Activated CD8-positive, alpha-beta memory T cell treated with anti-CD3 and anti-CD28 coated beads, Interleukin-2, amount 50 U/mL, for 4 hours (primary cell): Measurements from ENCODE around the gene WSB1.

Source experiments
- DNase-seq: peaks from one replicate; pipeline ENCODE4 v3.0.0-alpha.2; 2020

Gene WSB1

DNA sequence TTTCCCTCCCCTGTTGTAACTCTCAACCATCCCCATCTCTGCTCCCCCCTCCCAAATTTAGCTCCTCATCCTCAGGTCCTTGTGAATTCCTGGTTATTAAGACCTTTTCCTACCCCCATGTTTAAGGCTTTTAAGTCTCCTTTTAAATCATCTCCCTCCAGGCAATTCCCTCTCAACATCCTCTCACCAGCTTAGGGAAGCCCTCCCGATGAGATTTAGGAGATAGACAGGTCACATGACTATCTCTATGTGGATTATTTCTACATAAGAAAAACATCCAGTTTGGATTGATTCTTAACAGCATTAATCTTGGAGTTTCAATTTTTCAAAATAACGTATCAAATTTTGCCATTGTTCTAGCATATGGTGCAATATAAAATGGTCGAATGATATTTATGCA, 12.5 kb upstream of the WSB1 start:
- DNase-seq: no peak

DNA sequence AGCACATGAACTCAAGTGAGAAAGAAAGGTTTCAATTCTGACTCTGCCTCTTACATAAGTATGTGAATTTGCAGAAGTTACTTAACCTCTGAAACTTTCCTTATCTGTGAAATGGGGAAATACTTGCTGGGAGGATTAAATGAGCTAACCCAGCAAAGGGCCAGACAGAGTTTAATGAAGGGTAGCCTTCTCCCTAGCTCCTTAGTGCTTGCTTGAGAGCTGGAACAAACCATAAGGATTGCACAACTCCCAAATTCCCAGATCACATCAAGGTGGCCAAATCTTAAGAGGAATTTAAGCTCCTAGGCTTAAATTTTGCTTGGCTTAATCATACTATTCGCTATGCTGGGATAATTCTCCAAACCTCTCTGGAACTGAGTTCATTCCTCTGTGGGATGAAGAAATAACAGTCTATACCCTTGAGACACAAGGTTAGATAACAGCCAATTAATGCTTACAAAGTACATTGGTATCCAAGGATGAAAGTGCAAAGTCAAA, 11.8 kb upstream of the WSB1 start:
- DNase-seq: no peak

GRCh38 chr17:27283060-27283459, 10.9 kb upstream of the WSB1 start:
- no peak for DNase-seq

DNA sequence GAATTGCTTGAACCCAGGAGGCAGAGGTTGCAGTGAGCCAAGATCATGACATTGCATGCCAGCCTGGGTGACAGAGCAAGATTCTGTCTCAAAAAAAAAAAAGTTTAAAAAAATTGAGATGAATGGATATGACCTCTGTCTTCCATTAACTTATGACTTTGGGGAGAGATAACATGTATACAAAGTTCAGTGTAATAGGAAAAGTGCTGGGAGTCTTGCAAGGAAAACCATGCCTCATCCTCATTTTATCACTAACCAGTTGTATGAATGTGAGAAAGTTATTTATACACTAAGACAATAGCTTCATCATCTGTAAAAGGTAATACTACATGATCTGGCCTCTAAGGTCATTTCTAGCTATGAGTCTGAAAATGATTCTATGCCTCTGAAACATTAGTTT, 10.2 kb upstream of the WSB1 start:
- DNase-seq: no peak

- DNase-seq: no peak
Observed at GRCh38 chr17:27284811-27285415, 9.0 kb upstream of the WSB1 start.

DNA sequence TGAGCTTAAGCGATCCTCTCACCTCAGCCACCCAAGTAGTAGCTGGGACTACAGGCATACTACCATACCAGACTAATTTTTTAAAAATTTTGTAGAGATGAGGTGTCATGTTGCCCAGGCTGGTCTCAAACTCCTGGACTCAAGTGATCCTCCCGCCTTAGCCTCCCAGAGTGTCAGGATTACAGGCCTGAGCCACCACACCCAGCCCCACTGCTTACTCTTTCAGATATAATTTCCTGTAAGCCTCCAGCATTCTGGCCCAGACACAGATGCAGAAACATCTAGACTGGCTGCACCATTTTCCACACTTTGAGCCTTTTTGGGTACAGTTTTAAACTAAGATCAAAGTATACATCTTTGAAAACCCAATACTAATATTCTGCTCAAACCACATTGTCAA, 8.4 kb upstream of the WSB1 start:
- DNase-seq: no peak

- no peak for DNase-seq
Observed at GRCh38 chr17:27288183-27288582, 5.7 kb upstream of the WSB1 start.

- DNase-seq: no peak
Observed at GRCh38 chr17:27289856-27290255, 4.1 kb upstream of the WSB1 start.

DNA sequence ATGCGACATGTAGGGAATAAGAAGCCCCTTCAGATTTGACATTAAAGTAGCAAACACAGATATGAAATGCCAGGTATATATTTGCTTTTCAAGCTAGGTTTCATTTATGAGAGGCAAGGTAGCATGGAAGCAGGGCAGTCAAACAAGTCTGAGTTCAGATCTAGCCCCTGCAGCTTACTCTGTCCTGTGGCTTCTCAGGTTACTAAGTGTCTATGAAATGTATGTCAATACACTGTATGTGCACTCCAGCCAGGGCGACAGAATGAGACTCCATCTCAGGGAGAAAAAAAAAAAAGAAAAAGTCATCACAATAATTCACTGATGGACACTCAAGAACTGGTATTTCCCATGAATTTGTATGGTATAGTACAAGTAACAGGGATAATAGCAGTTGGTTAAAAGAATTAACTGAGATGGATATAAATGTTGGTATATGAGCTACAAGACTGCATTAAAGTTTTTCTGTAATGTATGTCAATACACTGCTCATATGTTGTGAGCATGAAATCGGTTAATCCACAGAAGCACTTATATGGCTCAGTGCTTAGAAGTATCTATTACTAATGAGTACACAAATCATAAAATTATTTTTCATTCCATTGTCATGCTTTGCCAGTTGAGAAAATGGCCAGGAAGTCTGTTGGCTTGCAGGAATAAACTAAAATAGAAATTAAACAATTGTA, 2.9 kb upstream of the WSB1 start:
- DNase-seq: no peak

DNA sequence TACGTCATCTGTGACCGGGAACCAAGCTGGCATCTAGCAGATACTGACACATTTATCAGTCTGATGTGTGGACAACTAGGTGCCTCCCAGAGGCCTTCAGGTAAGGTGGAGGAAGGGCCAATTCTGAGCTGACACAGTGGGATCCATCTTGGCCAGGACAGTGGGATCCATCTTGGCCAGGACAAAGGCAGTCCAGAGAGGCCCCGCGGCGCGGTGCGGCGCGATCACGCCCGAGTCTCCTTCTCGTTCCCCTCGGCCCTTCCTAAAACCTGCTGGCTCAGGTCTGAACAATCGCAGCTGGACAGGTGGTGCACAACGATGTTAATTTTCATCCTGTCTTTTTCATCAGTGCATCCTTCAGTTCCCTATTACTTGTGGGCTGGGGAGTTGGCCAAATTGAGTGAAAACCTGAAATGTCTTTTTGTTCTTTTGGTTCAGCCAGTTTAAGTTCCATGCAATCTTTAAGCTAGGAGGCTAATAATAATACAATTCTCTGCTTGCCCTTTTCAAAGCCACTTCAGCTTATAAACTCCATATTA, 486 bp upstream of the WSB1 start:
- peak; percentile 16 for DNase-seq

- peak; percentile 39 for DNase-seq
Observed at GRCh38 chr17:27294689-27295630, 1.0 kb downstream of the WSB1 start.

GRCh38 chr17:27295945-27296344, 2.0 kb downstream of the WSB1 start:
- no peak for DNase-seq

GRCh38 chr17:27296428-27296979, 2.6 kb downstream of the WSB1 start:
- no peak for DNase-seq

DNA sequence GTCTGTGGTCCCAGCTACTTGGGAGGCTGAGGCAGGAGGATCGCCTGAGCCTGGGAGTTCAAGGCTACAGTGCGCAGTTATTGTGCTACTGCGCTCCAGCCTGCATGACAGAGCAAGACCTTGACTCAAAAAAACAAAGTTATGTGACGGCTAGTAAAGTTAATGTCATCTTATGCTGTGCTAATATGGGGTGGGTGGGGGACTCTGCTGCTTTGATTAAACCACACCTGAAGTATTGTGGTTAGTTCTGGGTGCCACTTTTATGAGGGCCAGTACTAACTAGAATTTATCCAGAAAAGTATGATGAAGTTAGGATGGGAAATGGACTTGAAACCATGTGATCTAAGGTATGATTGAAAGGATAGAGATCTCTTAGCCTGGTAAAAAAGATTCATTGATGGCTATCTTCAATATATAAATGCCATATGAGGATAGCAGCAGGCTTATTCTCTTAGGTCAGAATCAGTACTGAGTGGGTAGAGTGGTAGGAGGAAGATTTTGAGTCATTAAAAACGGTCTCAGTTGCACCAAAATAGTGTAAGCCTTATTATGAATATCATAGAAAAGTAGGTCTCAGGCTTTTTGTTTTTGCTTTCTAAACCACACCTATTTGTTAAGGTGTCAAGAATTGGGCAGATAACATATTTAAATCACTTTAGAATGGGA, 5.6 kb downstream of the WSB1 start:
- no peak for DNase-seq

DNA sequence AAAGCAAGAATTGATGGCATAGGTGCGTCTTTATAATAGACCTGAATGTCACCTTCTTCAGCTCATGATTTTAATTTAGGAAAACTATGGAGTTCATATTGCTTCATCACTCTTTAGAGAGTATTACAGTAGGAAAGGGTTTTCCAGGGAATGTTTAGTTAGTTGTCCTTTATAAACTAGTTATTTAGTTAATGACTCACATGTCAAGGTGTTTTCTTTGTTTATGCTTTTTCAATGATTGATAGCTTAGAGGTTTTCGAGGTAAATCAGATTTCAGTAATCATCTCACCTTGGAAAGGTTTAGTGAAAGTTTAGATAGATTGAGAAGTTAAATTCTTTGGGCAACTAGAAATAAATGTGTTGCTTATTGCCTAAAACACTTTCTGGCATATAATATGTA, 9.8 kb downstream of the WSB1 start:
- no peak for DNase-seq

GRCh38 chr17:27306276-27306835, 12.4 kb downstream of the WSB1 start:
- DNase-seq: no peak

DNA sequence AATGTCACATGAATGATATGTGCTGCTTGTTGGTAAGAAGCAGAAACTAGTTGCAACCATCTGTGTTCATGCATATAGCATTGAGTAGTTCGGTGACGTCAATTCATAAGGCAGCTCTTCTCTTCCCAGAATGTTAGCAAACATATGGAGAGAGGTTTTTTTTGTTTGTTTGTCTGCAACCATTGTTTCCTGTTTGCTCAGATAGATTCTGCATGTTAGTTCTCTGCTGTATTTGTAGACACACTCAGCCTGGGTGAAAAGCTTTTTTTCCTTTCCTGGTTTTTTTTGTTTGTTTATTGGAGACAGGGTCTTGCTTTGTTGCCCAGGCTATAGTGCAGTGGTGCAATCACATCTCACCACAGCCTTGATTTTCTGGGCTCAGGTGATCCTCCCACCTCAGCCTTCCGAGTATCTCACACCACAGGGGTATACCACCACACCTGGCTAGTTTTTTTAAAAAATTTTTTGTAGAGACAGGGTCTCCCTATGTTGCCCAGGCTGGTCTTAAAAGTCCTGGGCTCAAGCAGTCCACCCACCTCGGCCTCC, 16.7 kb downstream of the WSB1 start:
- DNase-seq: no peak

GRCh38 chr17:27313301-27313700, 19.4 kb downstream of the WSB1 start:
- no peak for DNase-seq

GRCh38 chr17:27315322-27315721, 21.4 kb downstream of the WSB1 start:
- DNase-seq: no peak

DNA sequence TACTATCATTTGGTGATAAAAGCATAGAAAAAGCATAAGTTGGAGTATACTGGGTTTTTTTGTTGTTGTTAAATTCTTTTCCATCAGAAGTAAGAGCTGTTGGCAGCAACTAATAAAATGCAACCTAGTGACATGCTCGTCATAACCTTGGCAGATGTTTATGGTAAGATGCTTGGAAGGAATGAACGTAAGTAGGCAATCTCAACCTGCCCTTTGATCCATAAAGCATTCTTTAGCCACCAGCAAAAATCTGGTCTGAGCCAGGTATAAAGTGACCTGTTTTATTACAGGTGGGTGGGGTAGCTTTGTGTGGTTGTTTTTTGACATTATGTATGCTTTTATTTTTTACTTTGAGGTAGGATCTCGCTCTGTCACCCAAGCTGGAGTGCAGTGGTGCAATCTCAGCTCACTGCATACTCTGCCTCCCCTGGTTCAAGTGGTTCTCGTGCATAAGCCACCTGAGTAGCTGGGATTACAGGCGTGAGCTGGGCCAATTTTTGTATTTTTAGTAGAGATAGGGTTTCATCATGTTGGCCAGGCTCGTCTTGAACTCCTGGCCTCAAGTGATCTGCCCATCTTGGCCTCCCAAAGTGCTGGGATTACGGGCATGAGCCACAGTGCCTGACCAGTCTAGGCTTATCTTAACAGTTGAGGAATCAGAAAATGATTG, 22.0 kb downstream of the WSB1 start:
- no peak for DNase-seq

DNA sequence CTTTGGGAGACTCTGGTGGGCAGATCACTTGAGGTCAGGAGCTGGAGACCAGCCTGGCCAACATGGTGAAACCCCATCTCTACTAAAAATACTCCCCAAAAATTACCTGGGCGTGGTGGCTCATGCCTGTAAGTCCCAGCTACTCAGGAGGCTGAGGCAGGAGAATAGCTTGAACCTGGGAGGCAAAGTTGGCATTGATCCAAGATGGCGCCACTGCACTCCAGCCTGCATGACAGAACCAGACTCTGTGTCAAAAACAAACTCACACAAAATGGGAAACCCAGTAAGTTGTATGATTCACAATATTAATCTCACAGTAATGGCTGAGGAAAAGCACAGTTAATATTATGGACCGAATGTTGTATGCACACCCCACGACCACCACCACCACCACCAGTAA, 24.3 kb downstream of the WSB1 start:
- no peak for DNase-seq
